Common myeloid progenitor, CD34-positive (primary cell): ENCODE measurements around the gene RNASE8.

Source experiments
- CTCF ChIA-PET: fragments of 350-600 bp; sonication (Branson Sonifier 250); formaldehyde crosslinking; loops from one replicate; lab custom pipeline; 2021; ENCODE audit warnings: antibody characterized with exemption; lab: Charles Lee
- POLR2A ChIA-PET: fragments of 350-600 bp; sonication (Branson Sonifier 250); formaldehyde crosslinking; loops from one replicate; lab custom pipeline; 2021; ENCODE audit warnings: antibody characterized with exemption; lab: Charles Lee
- DNase-seq, 3 donors: peaks; one replicate each; pipeline versions ENCODE4 v3.0.0 to v3.0.0-alpha.2; 2013
- H3K27ac ChIP-seq, 2 experiments: 1 replicate in 1 of 2; 2 replicates in 1 of 2; pipeline ENCODE4 v1.7.0; 2013; ENCODE audit warnings: inconsistent platforms in 2 of 2, low read length in 2 of 2, mild to moderate bottlenecking in 2 of 2, low read depth in 1 of 2, moderate library complexity in 1 of 2; ENCODE audit not compliant: severe bottlenecking in 2 of 2, insufficient read depth in 1 of 2, poor library complexity in 1 of 2
- H3K27me3 ChIP-seq, 5 experiments: replicated peaks in 2 of 5; 1 replicate in 3 of 5; 2 replicates in 2 of 5; pipeline versions ENCODE4 v1.6.1 to v1.7.0; 2013; ENCODE audit warnings: low read length in 4 of 5, mild to moderate bottlenecking in 2 of 5, moderate library complexity in 2 of 5, inconsistent platforms in 1 of 5; ENCODE audit not compliant: insufficient read depth in 5 of 5, control insufficient read depth in 4 of 5
- H3K36me3 ChIP-seq, 4 experiments: 1 replicate in 2 of 4; 2 replicates in 2 of 4; pipeline versions ENCODE4 v1.6.1 to v1.7.0; 2013; ENCODE audit warnings: low read length in 3 of 4, control low read depth in 1 of 4, mild to moderate bottlenecking in 1 of 4; ENCODE audit not compliant: control insufficient read depth in 4 of 4, insufficient read depth in 4 of 4
- H3K4me1 ChIP-seq, 4 experiments: 1 replicate in 3 of 4; 2 replicates in 1 of 4; pipeline versions ENCODE4 v1.6.1 to v1.7.1; 2013; ENCODE audit warnings: low read length in 3 of 4, mild to moderate bottlenecking in 3 of 4, control low read depth in 1 of 4, inconsistent platforms in 1 of 4, moderate library complexity in 1 of 4; ENCODE audit not compliant: control insufficient read depth in 4 of 4, insufficient read depth in 4 of 4; ENCODE audit errors: control extremely low read depth in 1 of 4
- H3K4me3 ChIP-seq, 7 experiments: 1 replicate in 4 of 7; 2 replicates in 3 of 7; pipeline versions ENCODE4 v1.5.1 to v1.7.0; 2013; ENCODE audit warnings: mild to moderate bottlenecking in 7 of 7, low read length in 6 of 7, moderate library complexity in 6 of 7, inconsistent platforms in 2 of 7, low read depth in 2 of 7, control low read depth in 1 of 7; ENCODE audit not compliant: insufficient read depth in 4 of 7, control insufficient read depth in 1 of 7; ENCODE audit errors: extremely low read depth in 1 of 7
- H3K9me3 ChIP-seq, 5 experiments: 1 replicate in 4 of 5; 2 replicates in 1 of 5; pipeline versions ENCODE4 v1.6.1 to v1.7.1; 2013; ENCODE audit warnings: low read length in 4 of 5, mild to moderate bottlenecking in 2 of 5, inconsistent platforms in 1 of 5, low read depth in 1 of 5, moderate library complexity in 1 of 5; ENCODE audit not compliant: control insufficient read depth in 4 of 5, insufficient read depth in 2 of 5; ENCODE audit errors: control extremely low read depth in 1 of 5
- WGBS: methylation state at CpG from one replicate; pipeline ENCODE4 v1.1.5; 2013; ENCODE audit not compliant: insufficient coverage; 5-methylcytosine and 5-hydroxymethylcytosine counted together

Gene RNASE8

GRCh38 chr14:21026988-21027315 lies 30.7 kb upstream of the RNASE8 start:
- WGBS = 73% methylated on average over 3 of the region's 3 CpGs
- Histone ChIP-seq H3K36me3 (no peaks in the 10 kb centered on the region), H3K9me3 (no peaks in the 10 kb centered on the region), H3K4me1 (peaks cover 3 to 26% (median 12%) of the 10 kb centered on the region in 4 experiments), H3K4me3 (no peak overlapping the region), H3K27ac (no peak overlapping the region), H3K27me3 (peaks cover 0 to 21% (median 6%) of the 10 kb centered on the region in 5 experiments)
- POLR2A ChIA-PET = interaction anchor here (1.6 kb wide), 1 partner anchor 17 kb away, joined by 3 read pairs; no protein-coding TSS in a partner anchor
- no peak for DNase-seq
- CTCF ChIA-PET = interaction anchor here (1.0 to 5.5 kb wide), 5 partner anchors 10 to 168 kb away, joined by 3 to 63 read pairs (median 3); no protein-coding TSS in a partner anchor

GRCh38 chr14:21029917-21030316 lies 27.7 kb upstream of the RNASE8 start, which contains the start of gene TPPP2:
Gene TPPP2 (plus strand): TSS chr14:21030217. CDS start chr14:21030582, 365 bp downstream.
- Histone ChIP-seq H3K4me1 (peaks cover 0 to 13% (median 4%) of the 10 kb centered on the region in 4 experiments), H3K27ac (no peak within 1 kb of the TSS), H3K4me3 (no peak within 1 kb of the TSS), H3K27me3 (peaks cover 0 to 6% (median 0%) of the 10 kb centered on the region in 5 experiments), H3K36me3 (no peaks in the 10 kb centered on the region), H3K9me3 (no peaks in the 10 kb centered on the region)
- CTCF ChIA-PET = interaction anchor here (0.8 to 5.5 kb wide), 4 partner anchors 11 to 18 kb away, joined by 3 to 63 read pairs (median 12); partner anchors contain the start of gene RNASE7
- POLR2A ChIA-PET = no interaction called here
- no peak for DNase-seq
- 100% methylated on average over 1 of the region's 5 CpGs for WGBS

DNA sequence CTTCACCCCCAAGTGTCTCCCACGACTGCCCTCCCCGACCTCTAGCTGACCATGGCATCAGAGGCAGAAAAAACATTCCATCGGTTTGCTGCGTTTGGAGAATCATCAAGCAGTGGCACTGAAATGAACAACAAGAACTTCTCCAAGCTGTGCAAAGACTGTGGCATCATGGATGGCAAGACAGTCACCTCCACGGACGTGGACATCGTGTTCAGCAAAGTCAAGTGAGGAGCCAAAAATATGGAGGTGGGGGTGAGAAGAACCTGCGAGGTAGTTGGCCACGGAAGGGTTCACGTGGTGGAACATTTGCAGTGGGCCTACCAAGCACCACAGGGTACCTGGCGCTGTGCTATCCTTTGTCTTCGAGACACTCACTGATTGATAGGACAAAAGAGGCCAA lies 27.1 kb upstream of the RNASE8 start:
- H3K9me3 ChIP-seq = no peaks in the 10 kb centered on the region
- DNase-seq = no peak
- peaks cover 0 to 13% (median 3%) of the 10 kb centered on the region in 4 experiments for H3K4me1 ChIP-seq
- H3K4me3 ChIP-seq = no peak overlapping the region
- H3K27me3 ChIP-seq = peaks cover 0 to 6% (median 0%) of the 10 kb centered on the region in 5 experiments
- ChIA-PET CTCF (interaction anchor here (0.8 to 5.5 kb wide), 4 partner anchors 11 to 19 kb away, joined by 3 to 63 read pairs (median 12); partner anchors contain the start of gene RNASE7), POLR2A (no interaction called here)
- 91% methylated on average over 10 of the region's 12 CpGs for WGBS
- no peaks in the 10 kb centered on the region for H3K36me3 ChIP-seq
- no peak overlapping the region for H3K27ac ChIP-seq

GRCh38 chr14:21032326-21033132 lies 25.1 kb upstream of the RNASE8 start:
- peaks cover 0 to 4% (median 1%) of the 10 kb centered on the region in 4 experiments for H3K4me1 ChIP-seq
- ChIA-PET CTCF (interaction anchor here (1.2 to 6.9 kb wide), 7 partner anchors 9 to 72 kb away, joined by 3 to 155 read pairs (median 8); partner anchors contain the start of gene RNASE7), POLR2A (no interaction called here)
- H3K27ac ChIP-seq = no peak overlapping the region
- WGBS = 100% methylated on average over 2 of the region's 5 CpGs
- H3K9me3 ChIP-seq = no peaks in the 10 kb centered on the region
- H3K36me3 ChIP-seq = no peaks in the 10 kb centered on the region
- DNase-seq = no peak
- H3K4me3 ChIP-seq = no peak overlapping the region
- peaks cover 0 to 3% (median 0%) of the 10 kb centered on the region in 5 experiments for H3K27me3 ChIP-seq

DNA sequence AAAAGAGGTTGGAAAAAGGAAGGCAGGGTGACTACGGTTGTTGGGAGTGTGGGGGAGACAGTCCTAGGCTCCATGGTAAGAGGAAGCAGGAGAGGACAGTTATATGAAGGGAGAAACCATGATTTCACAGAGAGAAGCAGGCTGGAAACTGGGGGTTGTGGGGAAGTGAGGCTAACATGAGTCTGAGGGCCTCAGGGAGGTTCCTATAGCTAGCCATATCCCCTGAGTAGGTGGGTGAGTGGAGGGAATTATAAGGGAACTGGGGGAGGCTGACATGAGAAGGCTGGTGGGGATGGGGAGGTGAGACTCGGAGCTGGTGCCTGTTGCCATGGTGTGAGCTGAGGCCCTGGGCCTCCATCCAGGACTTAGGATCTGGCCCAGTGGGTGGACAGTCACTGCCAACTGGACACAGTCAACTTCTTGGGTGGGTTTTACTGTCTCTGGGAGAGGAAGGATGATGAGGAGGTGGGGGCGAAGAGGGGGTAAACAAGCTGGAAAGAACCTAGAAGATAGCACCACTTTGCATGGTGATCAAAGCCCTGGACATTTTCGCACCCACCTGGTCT lies 24.4 kb upstream of the RNASE8 start:
- no peaks in the 10 kb centered on the region for H3K36me3 ChIP-seq
- H3K4me1 ChIP-seq = peaks cover 0 to 4% (median 1%) of the 10 kb centered on the region in 4 experiments
- no peak overlapping the region for H3K27ac ChIP-seq
- H3K27me3 ChIP-seq = peaks cover 0 to 3% (median 0%) of the 10 kb centered on the region in 5 experiments
- POLR2A ChIA-PET = no interaction called here
- CTCF ChIA-PET = interaction anchor here (1.2 to 6.9 kb wide), 4 partner anchors 15 to 72 kb away, joined by 3 to 155 read pairs (median 8); no protein-coding TSS in a partner anchor
- H3K9me3 ChIP-seq = no peaks in the 10 kb centered on the region
- no peak for DNase-seq
- no peak overlapping the region for H3K4me3 ChIP-seq
- WGBS = 92% methylated on average over 3 of the region's 4 CpGs

DNA sequence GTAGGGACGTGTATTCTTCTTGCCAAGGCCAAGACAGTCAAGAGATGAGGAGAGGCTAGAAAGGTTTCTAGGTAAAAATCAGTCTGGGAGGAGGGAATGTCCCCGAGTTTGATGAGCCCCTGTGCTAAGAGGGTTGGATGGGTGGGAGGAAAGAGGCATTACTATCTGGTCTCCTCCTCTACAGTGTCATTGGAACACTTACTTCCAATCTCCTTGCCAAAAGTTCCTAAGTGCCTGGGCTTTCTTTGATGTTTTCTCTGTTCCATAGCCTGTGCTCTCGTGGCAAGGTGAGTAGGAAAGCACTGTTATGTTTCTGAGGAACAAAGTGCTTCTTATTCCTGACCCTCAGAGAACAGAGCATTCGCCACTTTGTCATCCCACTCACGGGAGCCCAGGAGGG lies 22.9 kb upstream of the RNASE8 start, which contains the start of gene RNASE13:
Gene RNASE13 (minus strand): TSS at position 101 of the 400 bp plus-strand sequence. CDS start 519 bp downstream, outside the sequence.
- WGBS = 91% methylated on average over 3 of the region's 5 CpGs
- H3K9me3 ChIP-seq = no peaks in the 10 kb centered on the region
- peaks cover 0 to 4% (median 1%) of the 10 kb centered on the region in 4 experiments for H3K4me1 ChIP-seq
- POLR2A ChIA-PET = interaction anchor here (0.6 to 1.1 kb wide), 2 partner anchors 19 kb away, joined by 3 read pairs; no protein-coding TSS in a partner anchor
- no peak within 1 kb of the TSS for H3K4me3 ChIP-seq
- CTCF ChIA-PET = interaction anchor here (1.0 to 6.9 kb wide), 3 partner anchors 10 to 43 kb away, joined by 3 to 155 read pairs (median 4); no protein-coding TSS in a partner anchor
- no peak for DNase-seq
- H3K27ac ChIP-seq = no peak within 1 kb of the TSS
- H3K36me3 ChIP-seq = no peaks in the 10 kb centered on the region
- H3K27me3 ChIP-seq = peaks cover 0 to 3% (median 0%) of the 10 kb centered on the region in 5 experiments
